K562 (cell line): Measurements from ENCODE around the gene CPLANE2. TPM values are rescaled to one million over a fixed set of nuclear protein-coding genes. Genes with fewer than 3 reads are reported as not detected.

Experiments
- ATF6 ChIP-seq: sonication (generic); formaldehyde crosslinking; IDR thresholded peaks from 2 replicates; pipeline ENCODE4 v1.4.0; 2020; ENCODE audit warnings: mild to moderate bottlenecking, missing genetic modification reagents
- CBX5 ChIP-seq: IDR thresholded peaks from 2 replicates; pipeline ENCODE4 v1.6.1; 2014; ENCODE audit warnings: low read depth, borderline replicate concordance
- E2F3 ChIP-seq: fragments of 250-450 bp; sonication (Bioruptor Pico); IDR thresholded peaks from 2 replicates; pipeline ENCODE4 v1.4.0; 2020; ENCODE audit warnings: mild to moderate bottlenecking
- MCM2 ChIP-seq: fragments of 450-650 bp; IDR thresholded peaks from 2 replicates; pipeline ENCODE4 v1.6.1; 2017; ENCODE audit warnings: low read depth, mild to moderate bottlenecking
- MNT ChIP-seq, 2 experiments: fragments of 450-650 bp; conservative IDR thresholded peaks; 2 replicates each; pipeline ENCODE4 v1.6.1; 2017; ENCODE audit warnings: mild to moderate bottlenecking in 2 of 2, moderate library complexity in 2 of 2
- NUFIP1 ChIP-seq: fragments of 450-650 bp; IDR thresholded peaks from 2 replicates; pipeline ENCODE4 v1.6.1; 2018; ENCODE audit not compliant: partially characterized antibody
- PTBP1 ChIP-seq: fragments of 200-400 bp; formaldehyde crosslinking; IDR thresholded peaks from 2 replicates; pipeline ENCODE4 v1.6.1; 2017; ENCODE audit warnings: low read depth, low read length
- REST ChIP-seq, 2 experiments: fragments of 450-650 bp; formaldehyde crosslinking in 1 of 2; IDR thresholded peaks; 2 replicates each; pipeline versions ENCODE4 v1.4.0 to v1.6.1; 2014 to 2020; ENCODE audit warnings: mild to moderate bottlenecking in 2 of 2, borderline replicate concordance in 1 of 2, low read depth in 1 of 2
- SNRNP70 ChIP-seq: fragments of 200-400 bp; formaldehyde crosslinking; optimal IDR thresholded peaks from 2 replicates; pipeline ENCODE3; 2017; ENCODE audit warnings: low read depth, low read length
- SPI1 ChIP-seq: IDR thresholded peaks from 2 replicates; pipeline ENCODE4 v1.6.1; 2011; ENCODE audit warnings: low read depth, low read length, control low read depth, borderline replicate concordance
- THAP7 ChIP-seq: fragments of 250-450 bp; sonication (Bioruptor Pico); IDR thresholded peaks from 2 replicates; pipeline ENCODE4 v1.5.0; 2021
- ZBTB9 ChIP-seq: fragments of 450-650 bp; formaldehyde crosslinking; IDR thresholded peaks from 2 replicates; pipeline ENCODE4 v1.4.0; 2020; ENCODE audit warnings: mild to moderate bottlenecking, moderate library complexity
- polyA plus RNA-seq, 8 experiments: library from polyadenylated mRNA; depleted of rRNA in 4 of 8; stranded (reverse) in 5 of 8; unstranded in 3 of 8; fragments of >200 nt; fragmentation: Nextera tagmentation in 2 of 8; fragmentation: Illumina TruSeq in 1 of 8; extraction: Ambion mirVana in 2 of 8; extraction: Trizol in 1 of 8; gene quantifications; 2 replicates each; pipeline versions ENCODE4 v1.2.1 to v1.2.3, GENCODE V29; 2011 to 2014; ENCODE audit warnings: inconsistent platforms in 1 of 8, missing spikeins in 1 of 8
- total RNA-seq, 7 experiments: library from RNA; depleted of rRNA in 6 of 7; stranded (reverse); fragments of >200 nt in 6 of 7; fragmentation: Illumina TruSeq in 2 of 7; extraction: Trizol in 2 of 7; gene quantifications; 2 replicates each; pipeline versions ENCODE4 v1.2.1 to v1.2.3, GENCODE V29; 2011 to 2021; ENCODE audit warnings: low replicate concordance in 1 of 7

Gene CPLANE2
- total and polyA plus RNA-seq, 9 of the 15 experiments (the other 6 are each of a cell fraction or from before 2014, with no cell fraction given) = 0.17 to 20.9 (median 8.1) TPM

GRCh38 chr1:16206547-16207317 is 30.3 kb downstream of the CPLANE2 start (continued):
- TF ChIP-seq NUFIP1 = peak; percentile 44
- 0 out of 2 replicates have a peak, but pooled peaks have one; percentile 3 for TF ChIP-seq SPI1
- TF ChIP-seq SNRNP70 = no peak
- no peak for TF ChIP-seq MCM2
- 0 out of 2 replicates have a peak, but pooled peaks have one; percentile 12 for TF ChIP-seq E2F3 (CRISPR knock-in tag)
- peak; percentile 65; the same call in 1 of the 2 replicates for TF ChIP-seq ZBTB9
- TF ChIP-seq MNT (conservative IDR thresholded peaks at IDR 0.05) = peak; percentile 97 to 98
- TF ChIP-seq PTBP1 = 0 out of 2 replicates have a peak, but pooled peaks have one; percentile 11
- peak; percentile 30; the same call in 1 of the 2 replicates for TF ChIP-seq REST (IDR thresholded peaks at IDR 0.05; ENCODE audit: borderline replicate concordance)
- no peak for TF ChIP-seq REST (CRISPR knock-in tag; IDR thresholded peaks at IDR 0.05; ENCODE audit: low read depth)
- TF ChIP-seq THAP7 (CRISPR knock-in tag) = no peak
- TF ChIP-seq ATF6 (CRISPR knock-in tag) = peak; percentile 83; the same call in 1 of the 2 replicates
- 0 out of 2 replicates have a peak, but pooled peaks have one; percentile 20 for TF ChIP-seq CBX5
